Measurements from ENCODE around the gene SEMA6B. TPM values are rescaled to one million over a fixed set of nuclear protein-coding genes. Genes with fewer than 3 reads are reported as not detected.

The SEMA6B gene
- polyA plus RNA-seq, 1 donor (not counting 4 experiments of a cell fraction or from before 2014, with no cell fraction given): 0.41 TPM

GRCh38 chr19:4554717-4555116 lies 4.8 kb downstream of the SEMA6B start:
- Histone ChIP-seq H3K36me3 (ENCODE audit: control insufficient read depth in 2 of 2, extremely low read depth in 1 of 2, insufficient read depth in 2 of 2, low read length in 2 of 2) (no peaks in the 10 kb centered on the region), H3K9me1 (ENCODE audit: control insufficient read depth, extremely low read depth, insufficient read depth, low read length) (no peaks in the 10 kb centered on the region), H3K27ac (ENCODE audit: control insufficient read depth, insufficient read depth, low read length) (no peak overlapping the region), H4K20me1 (ENCODE audit: control insufficient read depth, extremely low read depth, insufficient read depth, low read length) (no peaks in the 10 kb centered on the region), H3K9ac (ENCODE audit: control insufficient read depth, extremely low read depth, insufficient read depth, low read length) (no peak overlapping the region), H3K9me3 (ENCODE audit: control insufficient read depth, low read depth, low read length) (no peaks in the 10 kb centered on the region), H3K27me3 (ENCODE audit: control insufficient read depth, extremely low read depth, insufficient read depth, low read length) (no peaks in the 10 kb centered on the region), H3K4me1 (ENCODE audit: control insufficient read depth, extremely low read depth, insufficient read depth, low read length) (no peaks in the 10 kb centered on the region), H2AFZ (ENCODE audit: control insufficient read depth, low read length) (no peak overlapping the region), H3K79me2 (ENCODE audit: control insufficient read depth, insufficient read depth, low read length) (no peaks in the 10 kb centered on the region), H3K4me2 (ENCODE audit: control insufficient read depth, extremely low read depth, insufficient read depth, low read depth, low read length) (no peak overlapping the region), H3K4me3 (ENCODE audit: control insufficient read depth in 2 of 3, extremely low read depth in 1 of 3, insufficient read depth in 2 of 3, low read depth in 1 of 3, low read length in 3 of 3) (no peak overlapping the region)
- DNase-seq (ENCODE audit: low read depth, low spot score): no peak
- no peak for TF ChIP-seq CTCF (optimal IDR thresholded peaks at IDR 0.05 in 1 of 3, IDR thresholded peaks at IDR 0.05 in 1 of 3, conservative IDR thresholded peaks at IDR 0.05 in 1 of 3; ENCODE audit: extremely low read depth in 1 of 3, insufficient read depth in 2 of 3, low read length in 3 of 3)
- TF ChIP-seq EZH2 (IDR thresholded peaks at IDR 0.05; ENCODE audit: low read length): no peak
- FAIRE-seq: no peak
- dilution Hi-C loops (cut with MboI; ENCODE audit: extremely low pct_ligation_motif_present, low sequenced_read_pairs): no loop called here

- Histone ChIP-seq H3K36me3 (ENCODE audit: control insufficient read depth in 2 of 2, extremely low read depth in 1 of 2, insufficient read depth in 2 of 2, low read length in 2 of 2) (no peaks in the 10 kb centered on the region), H3K79me2 (ENCODE audit: control insufficient read depth, insufficient read depth, low read length) (no peaks in the 10 kb centered on the region), H3K4me1 (ENCODE audit: control insufficient read depth, extremely low read depth, insufficient read depth, low read length) (no peaks in the 10 kb centered on the region), H2AFZ (ENCODE audit: control insufficient read depth, low read length) (no peak overlapping the region), H4K20me1 (ENCODE audit: control insufficient read depth, extremely low read depth, insufficient read depth, low read length) (no peaks in the 10 kb centered on the region), H3K9me1 (ENCODE audit: control insufficient read depth, extremely low read depth, insufficient read depth, low read length) (no peaks in the 10 kb centered on the region), H3K9ac (ENCODE audit: control insufficient read depth, extremely low read depth, insufficient read depth, low read length) (no peak overlapping the region), H3K27ac (ENCODE audit: control insufficient read depth, insufficient read depth, low read length) (no peak overlapping the region), H3K27me3 (ENCODE audit: control insufficient read depth, extremely low read depth, insufficient read depth, low read length) (no peaks in the 10 kb centered on the region), H3K4me3 (ENCODE audit: control insufficient read depth in 2 of 3, extremely low read depth in 1 of 3, insufficient read depth in 2 of 3, low read depth in 1 of 3, low read length in 3 of 3) (no peak overlapping the region), H3K9me3 (ENCODE audit: control insufficient read depth, low read depth, low read length) (no peaks in the 10 kb centered on the region), H3K4me2 (ENCODE audit: control insufficient read depth, extremely low read depth, insufficient read depth, low read depth, low read length) (no peak overlapping the region)
- FAIRE-seq (no peak), DNase-seq (ENCODE audit: low read depth, low spot score) (no peak)
- dilution Hi-C loops (cut with MboI; ENCODE audit: extremely low pct_ligation_motif_present, low sequenced_read_pairs): no loop called here
- no peak for TF ChIP-seq EZH2 (IDR thresholded peaks at IDR 0.05; ENCODE audit: low read length)
- TF ChIP-seq CTCF (optimal IDR thresholded peaks at IDR 0.05 in 1 of 3, IDR thresholded peaks at IDR 0.05 in 1 of 3, conservative IDR thresholded peaks at IDR 0.05 in 1 of 3; ENCODE audit: extremely low read depth in 1 of 3, insufficient read depth in 2 of 3, low read length in 3 of 3): no peak
Measured at GRCh38 chr19:4553775-4554174, 5.7 kb downstream of the SEMA6B start.

Measured in keratinocyte (primary cell).